A549 (cell line): Measurements from ENCODE around the gene SORCS2.

Experiments
- BHLHE40 ChIP-seq: IDR thresholded peaks from 2 replicates; pipeline ENCODE4 v1.6.1; 2012; ENCODE audit warnings: low read depth, low read length, inconsistent platforms
- CHD2 ChIP-seq: fragments of 150-350 bp; IDR thresholded peaks from 2 replicates; pipeline ENCODE4 v1.6.1; 2014; ENCODE audit warnings: low read length; ENCODE audit not compliant: partially characterized antibody
- CTCF ChIP-seq: fragments of >200 bp; sonication (Bioruptor Twin); formaldehyde crosslinking; IDR thresholded peaks from 3 replicates; pipeline ENCODE4 v1.5.1; 2016
- EP300 ChIP-seq, 2 experiments: fragments of >200 bp; sonication (Bioruptor Twin); formaldehyde crosslinking; IDR thresholded peaks; 2 replicates in 1 of 2; 3 replicates in 1 of 2; pipeline ENCODE4 v1.6.1; 2016 to 2017
- HDAC2 ChIP-seq: fragments of 200-600 bp; sonication (generic); IDR thresholded peaks from 2 replicates; pipeline ENCODE4 v1.6.1; 2016
- MAFK ChIP-seq: fragments of 450-650 bp; IDR thresholded peaks from 2 replicates; pipeline ENCODE4 v1.6.1; 2014; ENCODE audit not compliant: partially characterized antibody
- MAZ ChIP-seq: fragments of 150-350 bp; IDR thresholded peaks from 2 replicates; pipeline ENCODE4 v1.6.1; 2014; ENCODE audit warnings: antibody characterized with exemption, low read depth, low read length, borderline replicate concordance
- POLR2A ChIP-seq: IDR thresholded peaks from 2 replicates; pipeline ENCODE4 v1.6.1; 2012; ENCODE audit warnings: mild to moderate bottlenecking, low read length
- REST ChIP-seq: fragments of 200-600 bp; sonication (generic); IDR thresholded peaks from 2 replicates; pipeline ENCODE4 v1.6.1; 2016; ENCODE audit warnings: antibody characterized with exemption, mild to moderate bottlenecking, moderate library complexity
- ZC3H11A ChIP-seq: fragments of 450-650 bp; IDR thresholded peaks from 2 replicates; pipeline ENCODE4 v1.6.1; 2014; ENCODE audit warnings: antibody characterized with exemption, mild to moderate bottlenecking
- TF ChIP-seq, protein P1 (sequence below): fragments of 150-350 bp; IDR thresholded peaks from 2 replicates; pipeline ENCODE4 v1.6.1; 2014; ENCODE audit warnings: low read depth, mild to moderate bottlenecking, low read length
- TF ChIP-seq, protein P2 (sequence below): IDR thresholded peaks from 2 replicates; pipeline ENCODE4 v1.6.1; 2012

DNA sequence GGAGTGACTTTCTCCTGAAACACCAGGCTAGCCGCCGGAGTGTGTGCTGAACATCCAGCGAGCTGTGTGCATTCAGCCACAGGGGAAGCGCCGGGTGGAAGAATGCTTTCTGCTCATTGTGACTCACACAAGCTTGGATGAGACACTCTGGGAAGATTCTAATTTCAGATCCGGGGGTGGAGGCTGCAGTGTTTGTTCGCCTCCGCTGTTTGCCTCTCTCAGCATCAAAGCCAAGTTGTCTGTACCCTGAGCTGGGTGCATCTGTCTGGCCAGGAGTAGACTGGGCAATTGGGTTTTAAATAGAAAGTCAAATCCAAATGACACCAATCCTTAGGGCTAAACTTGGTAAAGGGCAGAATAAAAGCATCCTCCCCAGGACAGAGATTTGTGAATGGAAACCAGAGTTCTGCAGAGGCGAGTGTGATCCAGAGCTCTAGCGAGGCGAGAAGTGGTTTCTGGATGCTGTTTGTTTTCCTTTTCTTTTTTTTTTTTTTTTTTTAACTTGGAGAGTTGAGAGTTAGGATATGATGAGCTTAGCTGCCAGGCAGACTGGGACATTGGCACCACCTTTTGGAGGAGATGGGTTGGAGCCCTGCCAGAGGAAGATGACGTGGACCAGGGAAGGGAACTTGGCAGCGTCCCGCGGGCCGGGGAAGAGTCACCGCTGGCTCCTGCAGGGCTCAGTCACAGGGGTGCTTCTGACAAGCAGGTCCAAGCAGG is 438.4 kb downstream of the SORCS2 start:
- no peak for TF ChIP-seq CHD2
- TF ChIP-seq, protein P1, sequence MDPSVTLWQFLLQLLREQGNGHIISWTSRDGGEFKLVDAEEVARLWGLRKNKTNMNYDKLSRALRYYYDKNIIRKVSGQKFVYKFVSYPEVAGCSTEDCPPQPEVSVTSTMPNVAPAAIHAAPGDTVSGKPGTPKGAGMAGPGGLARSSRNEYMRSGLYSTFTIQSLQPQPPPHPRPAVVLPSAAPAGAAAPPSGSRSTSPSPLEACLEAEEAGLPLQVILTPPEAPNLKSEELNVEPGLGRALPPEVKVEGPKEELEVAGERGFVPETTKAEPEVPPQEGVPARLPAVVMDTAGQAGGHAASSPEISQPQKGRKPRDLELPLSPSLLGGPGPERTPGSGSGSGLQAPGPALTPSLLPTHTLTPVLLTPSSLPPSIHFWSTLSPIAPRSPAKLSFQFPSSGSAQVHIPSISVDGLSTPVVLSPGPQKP: no peak
- no peak for TF ChIP-seq CTCF
- no peak for TF ChIP-seq BHLHE40
- TF ChIP-seq POLR2A: no peak
- TF ChIP-seq REST: no peak
- no peak for TF ChIP-seq HDAC2
- TF ChIP-seq, protein P2, sequence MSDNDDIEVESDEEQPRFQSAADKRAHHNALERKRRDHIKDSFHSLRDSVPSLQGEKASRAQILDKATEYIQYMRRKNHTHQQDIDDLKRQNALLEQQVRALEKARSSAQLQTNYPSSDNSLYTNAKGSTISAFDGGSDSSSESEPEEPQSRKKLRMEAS: no peak
- no peak for TF ChIP-seq EP300 (IDR thresholded peaks at IDR 0.05)
- no peak for TF ChIP-seq MAZ
- no peak for TF ChIP-seq MAFK
- no peak for TF ChIP-seq ZC3H11A
